ENCODE data around the gene TTF1. TPM values are rescaled to one million over a fixed set of nuclear protein-coding genes. Genes with fewer than 3 reads are reported as not detected.

Gene TTF1
- 10 to 100 TPM in 1 of 6 donors, 1 to 10 TPM in 5; 4.3 to 11.6 (median 8.9) TPM for polyA plus RNA-seq (ENCODE audit: low read depth in 6 of 6)

- Mint-ChIP-seq H3K27me3 (no peaks in the 10 kb centered on the region), H3K36me3 (peaks cover 0 to 7% of the 10 kb centered on the region in 2 donors), H3K4me3 (peak within 1 kb of the TSS; percentile 87 to 98 (median 93)), H3K9me3 (no peaks in the 10 kb centered on the region), H3K27ac (peak within 1 kb of the TSS; percentile 93 to 99 (median 98)), H3K4me1 (peaks cover 45 to 68% (median 66%) of the 10 kb centered on the region in 3 donors)
- DNase-seq (peak; percentile 95), ATAC-seq (ENCODE audit: low read depth in 2 of 2) (peak; percentile 87)
Observed at GRCh38 chr9:132406554-132407122, at the start of gene TTF1. TTF1 (minus strand) TSS chr9:132406840; CDS start chr9:132402821, 4,019 bp downstream.

- no peaks in the 10 kb centered on the region for H3K36me3 Mint-ChIP-seq
- H3K27ac Mint-ChIP-seq: peak overlapping the region in 1 of 6 donors; percentile 10
- H3K27me3 Mint-ChIP-seq: peaks cover 10 to 22% (median 15%) of the 10 kb centered on the region in 3 donors
- ATAC-seq (ENCODE audit: low read depth in 2 of 2) (no peak), DNase-seq (no peak)
- H3K4me3 Mint-ChIP-seq: no peak overlapping the region
- H3K9me3 Mint-ChIP-seq: no peaks in the 10 kb centered on the region
- H3K4me1 Mint-ChIP-seq: no peaks in the 10 kb centered on the region
Observed at GRCh38 chr9:132456241-132456640, 49.6 kb upstream of the TTF1 start.

GRCh38 chr9:132451276-132451675 is 44.6 kb upstream of the TTF1 start:
- no peak for ATAC-seq (ENCODE audit: low read depth in 2 of 2)
- Mint-ChIP-seq H3K4me3 (no peak overlapping the region), H3K9me3 (peaks cover 0 to 2% (median 0%) of the 10 kb centered on the region in 7 donors), H3K36me3 (peaks cover 0 to 6% of the 10 kb centered on the region in 2 donors), H3K27me3 (peaks cover 25 to 33% (median 28%) of the 10 kb centered on the region in 3 donors), H3K4me1 (no peaks in the 10 kb centered on the region), H3K27ac (peak overlapping the region in 1 of 6 donors; percentile 76)
- no peak for DNase-seq

- Mint-ChIP-seq H3K27me3 (peaks cover 22 to 54% (median 34%) of the 10 kb centered on the region in 3 donors), H3K9me3 (peaks cover 0 to 2% (median 0%) of the 10 kb centered on the region in 7 donors), H3K4me3 (no peak overlapping the region), H3K36me3 (peaks cover 0 to 6% of the 10 kb centered on the region in 2 donors), H3K4me1 (no peaks in the 10 kb centered on the region), H3K27ac (peak overlapping the region in 1 of 6 donors; percentile 25)
- DNase-seq: no peak
- no peak for ATAC-seq (ENCODE audit: low read depth in 2 of 2)
Observed at GRCh38 chr9:132447902-132448301, 41.3 kb upstream of the TTF1 start.

- Mint-ChIP-seq H3K4me1 (no peaks in the 10 kb centered on the region), H3K27me3 (peaks cover 26 to 58% (median 39%) of the 10 kb centered on the region in 3 donors), H3K27ac (no peak overlapping the region), H3K9me3 (peaks cover 0 to 3% (median 0%) of the 10 kb centered on the region in 7 donors), H3K36me3 (peaks cover 0 to 6% of the 10 kb centered on the region in 2 donors), H3K4me3 (peak overlapping the region in 1 of 8 donors; percentile 61)
- no peak for DNase-seq
- no peak for ATAC-seq (ENCODE audit: low read depth in 2 of 2)
Observed at GRCh38 chr9:132447346-132447745, 40.7 kb upstream of the TTF1 start.

- DNase-seq (no peak), ATAC-seq (ENCODE audit: low read depth in 2 of 2) (no peak)
- H3K4me3 Mint-ChIP-seq: no peak overlapping the region
- H3K9me3 Mint-ChIP-seq: peaks cover 0 to 3% (median 0%) of the 10 kb centered on the region in 7 donors
- peaks cover 0 to 6% of the 10 kb centered on the region in 2 donors for H3K36me3 Mint-ChIP-seq
- H3K4me1 Mint-ChIP-seq: no peaks in the 10 kb centered on the region
- peaks cover 26 to 58% (median 39%) of the 10 kb centered on the region in 3 donors for H3K27me3 Mint-ChIP-seq
- H3K27ac Mint-ChIP-seq: no peak overlapping the region
Observed at GRCh38 chr9:132446887-132447286, 40.2 kb upstream of the TTF1 start.

GRCh38 chr9:132443951-132444607 is 37.4 kb upstream of the TTF1 start:
- no peak for ATAC-seq (ENCODE audit: low read depth in 2 of 2)
- no peaks in the 10 kb centered on the region for H3K4me1 Mint-ChIP-seq
- no peak overlapping the region for H3K27ac Mint-ChIP-seq
- H3K9me3 Mint-ChIP-seq: peaks cover 0 to 3% (median 0%) of the 10 kb centered on the region in 7 donors
- H3K27me3 Mint-ChIP-seq: peaks cover 29 to 58% (median 39%) of the 10 kb centered on the region in 3 donors
- H3K36me3 Mint-ChIP-seq: no peaks in the 10 kb centered on the region
- H3K4me3 Mint-ChIP-seq: no peak overlapping the region
- DNase-seq: no peak

GRCh38 chr9:132441404-132441803 is 34.8 kb upstream of the TTF1 start:
- peaks cover 30 to 56% (median 33%) of the 10 kb centered on the region in 3 donors for H3K27me3 Mint-ChIP-seq
- no peak overlapping the region for H3K4me3 Mint-ChIP-seq
- peaks cover 0 to 3% (median 0%) of the 10 kb centered on the region in 7 donors for H3K9me3 Mint-ChIP-seq
- H3K36me3 Mint-ChIP-seq: no peaks in the 10 kb centered on the region
- no peak for ATAC-seq (ENCODE audit: low read depth in 2 of 2)
- H3K4me1 Mint-ChIP-seq: no peaks in the 10 kb centered on the region
- H3K27ac Mint-ChIP-seq: no peak overlapping the region
- DNase-seq: no peak

- Mint-ChIP-seq H3K27ac (peak overlapping the region in 1 of 6 donors; percentile 28), H3K36me3 (no peaks in the 10 kb centered on the region), H3K4me3 (no peak overlapping the region), H3K9me3 (peaks cover 0 to 3% (median 0%) of the 10 kb centered on the region in 7 donors), H3K4me1 (no peaks in the 10 kb centered on the region), H3K27me3 (peaks cover 34 to 58% (median 39%) of the 10 kb centered on the region in 3 donors)
- ATAC-seq (ENCODE audit: low read depth in 2 of 2): no peak
- no peak for DNase-seq
Observed at GRCh38 chr9:132440735-132441134, 34.1 kb upstream of the TTF1 start.

GRCh38 chr9:132439153-132439552 is 32.5 kb upstream of the TTF1 start:
- Mint-ChIP-seq H3K4me1 (no peaks in the 10 kb centered on the region), H3K27me3 (peaks cover 40 to 56% (median 43%) of the 10 kb centered on the region in 3 donors), H3K27ac (no peak overlapping the region), H3K36me3 (no peaks in the 10 kb centered on the region), H3K9me3 (peaks cover 0 to 3% (median 0%) of the 10 kb centered on the region in 7 donors), H3K4me3 (no peak overlapping the region)
- no peak for DNase-seq
- no peak for ATAC-seq (ENCODE audit: low read depth in 2 of 2)

- DNase-seq (no peak), ATAC-seq (ENCODE audit: low read depth in 2 of 2) (no peak)
- Mint-ChIP-seq H3K4me1 (peaks cover 0 to 7% (median 0%) of the 10 kb centered on the region in 3 donors), H3K36me3 (no peaks in the 10 kb centered on the region), H3K9me3 (peaks cover 0 to 9% (median 0%) of the 10 kb centered on the region in 7 donors), H3K4me3 (no peak overlapping the region), H3K27me3 (peaks cover 43 to 54% (median 43%) of the 10 kb centered on the region in 3 donors), H3K27ac (no peak overlapping the region)
Observed at GRCh38 chr9:132434881-132435280, 28.2 kb upstream of the TTF1 start.

GRCh38 chr9:132430998-132431397 is 24.4 kb upstream of the TTF1 start:
- H3K4me1 Mint-ChIP-seq: peaks cover 0 to 7% (median 0%) of the 10 kb centered on the region in 3 donors
- H3K27me3 Mint-ChIP-seq: peaks cover 39 to 67% (median 53%) of the 10 kb centered on the region in 3 donors
- ATAC-seq (ENCODE audit: low read depth in 2 of 2) (no peak), DNase-seq (no peak)
- H3K36me3 Mint-ChIP-seq: no peaks in the 10 kb centered on the region
- H3K27ac Mint-ChIP-seq: no peak overlapping the region
- no peak overlapping the region for H3K4me3 Mint-ChIP-seq
- peaks cover 0 to 9% (median 0%) of the 10 kb centered on the region in 7 donors for H3K9me3 Mint-ChIP-seq

- no peak for ATAC-seq (ENCODE audit: low read depth in 2 of 2)
- H3K27me3 Mint-ChIP-seq: peaks cover 48 to 78% (median 62%) of the 10 kb centered on the region in 3 donors
- H3K4me1 Mint-ChIP-seq: peaks cover 0 to 7% (median 0%) of the 10 kb centered on the region in 3 donors
- H3K9me3 Mint-ChIP-seq: peaks cover 0 to 5% (median 0%) of the 10 kb centered on the region in 7 donors
- no peak for DNase-seq
- no peak overlapping the region for H3K4me3 Mint-ChIP-seq
- no peaks in the 10 kb centered on the region for H3K36me3 Mint-ChIP-seq
- H3K27ac Mint-ChIP-seq: no peak overlapping the region
Observed at GRCh38 chr9:132426639-132427414, 20.2 kb upstream of the TTF1 start.

Data from naive B cell (primary cell).